Esophagus muscularis mucosa (tissue), 4 donors: ENCODE measurements around the gene SLC39A1. TPM values are rescaled to one million over a fixed set of nuclear protein-coding genes. Genes with fewer than 3 reads are reported as not detected.

Source experiments
- DNase-seq: peaks from one replicate; pipeline ENCODE4 v3.0.0-alpha.2; 2017; ENCODE audit errors: extremely low spot score
- H3K27ac ChIP-seq, 4 donors: fragments of 200-600 bp; sonication (generic); replicated peaks in 1 of 4; 1 replicate in 3 of 4; 2 replicates in 1 of 4; pipeline ENCODE4 v1.5.1; 2016 to 2019; ENCODE audit warnings: mild to moderate bottlenecking in 1 of 4
- H3K27me3 ChIP-seq, 4 donors: fragments of 200-600 bp; sonication (generic); one replicate each; pipeline versions ENCODE4 v1.5.1 to v1.6.0; 2016 to 2019
- H3K36me3 ChIP-seq, 4 donors: fragments of 200-600 bp; sonication (generic); one replicate each; pipeline ENCODE4 v1.5.1; 2016 to 2019
- H3K4me1 ChIP-seq, 4 donors: fragments of 200-600 bp; sonication (generic); one replicate each; pipeline ENCODE4 v1.5.1; 2016 to 2019
- H3K4me3 ChIP-seq, 4 donors: fragments of 200-600 bp; sonication (generic); 1 replicate in 2 of 4; 2 replicates in 2 of 4; pipeline ENCODE4 v1.5.1; 2016 to 2019; ENCODE audit warnings: mild to moderate bottlenecking in 4 of 4, moderate library complexity in 1 of 4
- H3K9me3 ChIP-seq, 4 donors: fragments of 200-600 bp; sonication (generic); 1 replicate in 3 of 4; 2 replicates in 1 of 4; pipeline ENCODE4 v1.5.1; 2016 to 2019
- CTCF ChIP-seq, 3 experiments: fragments of 200-600 bp in 2 of 3; fragments of 450-650 bp in 1 of 3; sonication (generic) in 2 of 3; IDR thresholded peaks; one replicate each; pipeline ENCODE4 v1.5.1; 2017 to 2019; ENCODE audit warnings: antibody characterized with exemption in 3 of 3, mild to moderate bottlenecking in 2 of 3, moderate library complexity in 1 of 3
- EP300 ChIP-seq: sonication (generic); formaldehyde crosslinking; IDR thresholded peaks from one replicate; pipeline ENCODE4 v1.6.1; 2017; ENCODE audit warnings: antibody characterized with exemption
- POLR2A ChIP-seq: fragments of 450-650 bp; IDR thresholded peaks from one replicate; pipeline ENCODE4 v1.6.1; 2017; ENCODE audit warnings: antibody characterized with exemption, moderate library complexity, mild to moderate bottlenecking, low read depth
- POLR2AphosphoS5 ChIP-seq, 2 donors: sonication (generic); formaldehyde crosslinking; IDR thresholded peaks; one replicate each; pipeline ENCODE4 v1.6.1; 2017; ENCODE audit warnings: antibody characterized with exemption in 2 of 2
- WGBS: methylation state at CpG from one replicate; pipeline ENCODE4 v1.1.5; 2018; 5-methylcytosine and 5-hydroxymethylcytosine counted together
- intact Hi-C: fragments of 100-400 bp; cut with DNase I; formaldehyde crosslinking; loops from one replicate; pipeline ENCODE4 v1.15.1; 2023
- total RNA-seq, 4 donors: library from RNA; depleted of rRNA; stranded (reverse); fragments of >200 nt; gene quantifications; one replicate each; pipeline versions ENCODE4 v1.1.0 to v1.2.1, GENCODE V29; 2016

Gene SLC39A1
- total RNA-seq, 4 donors from 2014 or later, result 74.3 to 114 (median 104) TPM

DNA sequence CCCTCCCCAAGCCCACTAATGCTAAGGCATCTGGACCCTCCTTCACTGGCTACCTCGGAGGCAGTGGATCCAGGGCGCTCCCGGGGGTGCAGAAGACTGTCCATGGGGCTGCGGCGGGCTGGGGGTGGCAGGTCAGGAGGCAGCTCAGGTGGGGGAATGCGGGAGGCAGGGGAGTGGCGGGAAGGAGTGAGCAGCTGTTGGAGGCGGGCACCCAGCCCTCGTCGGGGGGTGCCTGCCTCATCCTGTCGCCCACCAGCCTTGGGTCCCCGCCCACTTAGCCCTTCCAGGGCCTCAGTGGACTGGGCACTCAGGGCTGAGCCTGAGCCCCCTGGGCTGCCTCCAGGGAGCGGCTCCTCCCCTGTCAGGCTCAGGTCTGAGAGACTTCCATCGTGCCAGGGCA lies 29.9 kb downstream of the SLC39A1 start:
- no peaks in the 10 kb centered on the region for H3K27me3 ChIP-seq
- no peaks in the 10 kb centered on the region for H3K9me3 ChIP-seq
- TF ChIP-seq EP300 (no peak), POLR2A (no peak), CTCF (IDR thresholded peaks at IDR 0.05) (no peak), POLR2AphosphoS5 (IDR thresholded peaks at IDR 0.05) (no peak)
- intact Hi-C loops, result no loop called here
- peaks cover 59 to 96% (median 87%) of the 10 kb centered on the region in 4 donors for H3K36me3 ChIP-seq
- 91% methylated on average over 13 of the region's 14 CpGs for WGBS
- DNase-seq, result no peak
- peaks cover 0 to 6% (median 2%) of the 10 kb centered on the region in 4 donors for H3K4me1 ChIP-seq
- H3K4me3 ChIP-seq, result no peak overlapping the region
- H3K27ac ChIP-seq, result no peak overlapping the region

- WGBS, result 92% methylated on average over 14 of the region's 18 CpGs
- H3K4me3 ChIP-seq, result no peak overlapping the region
- TF ChIP-seq EP300 (no peak), POLR2AphosphoS5 (IDR thresholded peaks at IDR 0.05) (no peak), POLR2A (no peak)
- no peaks in the 10 kb centered on the region for H3K27me3 ChIP-seq
- no peak overlapping the region for H3K27ac ChIP-seq
- H3K36me3 ChIP-seq, result peaks cover 53 to 86% (median 78%) of the 10 kb centered on the region in 4 donors
- H3K9me3 ChIP-seq, result no peaks in the 10 kb centered on the region
- peaks cover 0 to 11% (median 3%) of the 10 kb centered on the region in 4 donors for H3K4me1 ChIP-seq
- intact Hi-C loops, result no loop called here
- no peak for DNase-seq
These were observed 30.9 kb downstream of the SLC39A1 start for GRCh38 chr1:153932156-153933131.

DNA sequence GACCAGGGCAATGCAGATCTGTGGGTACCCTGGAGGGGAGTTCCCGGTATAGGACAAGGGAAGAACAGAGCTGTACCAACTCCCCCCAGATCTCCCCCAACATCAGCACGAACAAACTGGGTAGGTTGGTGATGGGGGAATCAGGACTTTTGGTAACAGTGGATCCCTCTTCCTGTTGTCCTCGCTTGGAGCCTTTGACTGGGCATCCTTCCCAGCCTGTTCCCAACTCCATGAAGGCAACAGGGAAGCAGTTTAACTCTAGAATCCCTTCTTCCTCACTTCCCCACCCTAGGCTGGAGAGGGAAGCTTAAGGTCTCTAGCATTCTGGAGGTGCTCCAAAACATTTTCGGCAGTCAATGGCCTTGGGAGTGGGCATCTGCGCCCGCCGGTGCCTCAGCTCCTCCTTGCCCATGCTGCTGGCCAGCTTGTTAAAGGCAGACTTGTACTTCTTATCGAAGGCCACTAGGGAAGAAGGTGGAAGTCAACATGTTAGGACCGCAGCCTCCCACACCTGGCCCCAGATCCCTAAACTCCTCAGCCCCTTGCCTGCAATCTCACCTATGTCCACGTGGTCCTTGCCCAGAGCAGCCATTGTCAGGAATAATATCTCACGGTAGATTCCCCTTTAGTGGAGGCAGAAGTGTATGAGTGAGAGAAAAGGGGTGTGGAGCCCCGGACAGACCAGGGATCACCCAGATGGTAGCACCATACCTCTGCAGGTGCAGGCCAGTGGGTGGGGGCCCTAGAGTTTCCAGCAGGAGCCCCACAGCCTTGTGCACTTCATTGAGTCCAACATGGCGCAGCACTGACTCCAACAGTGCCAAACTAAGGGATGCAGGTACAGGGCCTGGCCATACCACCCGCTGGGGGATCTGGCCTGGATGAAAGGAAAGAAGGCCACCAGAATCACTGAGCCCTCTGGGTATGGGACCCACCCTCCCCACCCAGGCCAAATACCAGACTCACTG lies 33.1 kb downstream of the SLC39A1 start:
- Histone ChIP-seq H3K36me3 (peaks cover 32 to 65% (median 56%) of the 10 kb centered on the region in 4 donors), H3K4me1 (peaks cover 0 to 11% (median 3%) of the 10 kb centered on the region in 4 donors), H3K4me3 (no peak overlapping the region), H3K27ac (peak overlapping the region in 2 of 4 donors; percentile 15 to 59), H3K9me3 (no peaks in the 10 kb centered on the region), H3K27me3 (no peaks in the 10 kb centered on the region)
- TF ChIP-seq EP300 (no peak), POLR2AphosphoS5 (IDR thresholded peaks at IDR 0.05) (no peak), CTCF (IDR thresholded peaks at IDR 0.05) (no peak), POLR2A (no peak)
- WGBS, result 79% methylated on average over 12 of the region's 14 CpGs
- intact Hi-C loops, result no loop called here
- DNase-seq, result no peak

GRCh38 chr1:153929426-153929825 lies 33.9 kb downstream of the SLC39A1 start:
- no peak for TF ChIP-seq EP300
- TF ChIP-seq POLR2AphosphoS5 (IDR thresholded peaks at IDR 0.05), result no peak
- no peak for TF ChIP-seq POLR2A
- no peak for TF ChIP-seq CTCF (IDR thresholded peaks at IDR 0.05)
- WGBS, result 87% methylated on average over 5 of the region's 5 CpGs
- H3K4me1 ChIP-seq, result peaks cover 0 to 11% (median 3%) of the 10 kb centered on the region in 4 donors
- no peak for DNase-seq
- no peaks in the 10 kb centered on the region for H3K27me3 ChIP-seq
- no peak overlapping the region for H3K4me3 ChIP-seq
- no peaks in the 10 kb centered on the region for H3K9me3 ChIP-seq
- peaks cover 25 to 56% (median 48%) of the 10 kb centered on the region in 4 donors for H3K36me3 ChIP-seq
- H3K27ac ChIP-seq, result peak overlapping the region in 2 of 4 donors; percentile 15 to 59
- intact Hi-C loops, result no loop called here
